Measurements from ENCODE around the gene ACOT11.
A peak's percentile ranks its signal among the peaks of the same experiment; 100 is the strongest.

DNA sequence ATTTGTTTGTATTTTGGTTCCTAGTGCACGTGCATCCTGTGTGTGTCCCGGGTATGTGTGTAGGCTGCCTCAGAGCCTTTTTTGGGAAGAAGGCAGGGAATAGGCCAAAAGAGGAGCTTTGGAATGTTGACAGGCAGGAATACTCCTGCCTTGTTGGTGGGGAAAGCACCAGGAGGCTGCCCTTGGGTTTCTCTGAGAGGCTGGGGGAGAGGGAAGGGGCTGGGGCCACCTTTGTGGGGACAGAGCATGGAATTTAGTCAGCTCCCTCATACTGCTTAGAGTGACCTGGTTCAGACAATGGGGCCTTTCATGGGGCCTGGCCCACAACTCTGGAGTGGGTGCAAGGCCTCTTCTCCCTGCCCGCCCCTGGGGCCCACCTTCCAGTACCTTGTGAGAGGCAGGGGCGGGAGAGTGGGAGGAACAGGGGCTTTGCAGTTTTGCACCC, 31.3 kb downstream of the ACOT11 start:
- TF ChIP-seq POLR2A (IDR thresholded peaks at IDR 0.05; ENCODE audit: low read depth, low read length) (no peak), CHD1 (IDR thresholded peaks at IDR 0.05; ENCODE audit: low read depth, low read length) (no peak), MAFK (IDR thresholded peaks at IDR 0.05; ENCODE audit: low read depth, low read length) (no peak), RAD21 (IDR thresholded peaks at IDR 0.05; ENCODE audit: low read length) (no peak), RCOR1 (IDR thresholded peaks at IDR 0.05; ENCODE audit: insufficient replicate concordance, low read length) (no peak), CEBPB (IDR thresholded peaks at IDR 0.05; ENCODE audit: low read depth, low read length) (no peak), BHLHE40 (IDR thresholded peaks at IDR 0.05; ENCODE audit: low read depth, low read length) (peak; percentile 66; the same call in 1 of the 2 replicates), SMC3 (IDR thresholded peaks at IDR 0.05; ENCODE audit: low read depth, low read length) (no peak), ELK1 (IDR thresholded peaks at IDR 0.05; ENCODE audit: borderline replicate concordance, low read depth, low read length) (no peak), MXI1 (IDR thresholded peaks at IDR 0.05; ENCODE audit: borderline replicate concordance, low read depth, low read length) (no peak)
- TF ChIP-seq, protein P1, sequence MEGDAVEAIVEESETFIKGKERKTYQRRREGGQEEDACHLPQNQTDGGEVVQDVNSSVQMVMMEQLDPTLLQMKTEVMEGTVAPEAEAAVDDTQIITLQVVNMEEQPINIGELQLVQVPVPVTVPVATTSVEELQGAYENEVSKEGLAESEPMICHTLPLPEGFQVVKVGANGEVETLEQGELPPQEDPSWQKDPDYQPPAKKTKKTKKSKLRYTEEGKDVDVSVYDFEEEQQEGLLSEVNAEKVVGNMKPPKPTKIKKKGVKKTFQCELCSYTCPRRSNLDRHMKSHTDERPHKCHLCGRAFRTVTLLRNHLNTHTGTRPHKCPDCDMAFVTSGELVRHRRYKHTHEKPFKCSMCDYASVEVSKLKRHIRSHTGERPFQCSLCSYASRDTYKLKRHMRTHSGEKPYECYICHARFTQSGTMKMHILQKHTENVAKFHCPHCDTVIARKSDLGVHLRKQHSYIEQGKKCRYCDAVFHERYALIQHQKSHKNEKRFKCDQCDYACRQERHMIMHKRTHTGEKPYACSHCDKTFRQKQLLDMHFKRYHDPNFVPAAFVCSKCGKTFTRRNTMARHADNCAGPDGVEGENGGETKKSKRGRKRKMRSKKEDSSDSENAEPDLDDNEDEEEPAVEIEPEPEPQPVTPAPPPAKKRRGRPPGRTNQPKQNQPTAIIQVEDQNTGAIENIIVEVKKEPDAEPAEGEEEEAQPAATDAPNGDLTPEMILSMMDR (conservative IDR thresholded peaks at IDR 0.05; ENCODE audit: low read depth, low read length): no peak
